ENCODE data around the gene COA7. TPM values are rescaled to one million over a fixed set of nuclear protein-coding genes. Genes with fewer than 3 reads are reported as not detected.

COA7 gene
- total RNA-seq, 2 experiments from 2014 or later: 16.1 to 26.3 TPM

- no peak overlapping the region for H3K4me3 Mint-ChIP-seq
- H3K36me3 Mint-ChIP-seq: no peaks in the 10 kb centered on the region
- peaks cover 15% of the 10 kb centered on the region for H3K4me1 Mint-ChIP-seq
- CTCF ChIA-PET: interaction anchor here (0.9 to 1.5 kb wide), 4 partner anchors 19 to 106 kb away, joined by 3 to 4 read pairs (median 4); no protein-coding TSS in a partner anchor
- DNase-seq (no peak), ATAC-seq (no peak)
- no peaks in the 10 kb centered on the region for H3K27me3 Mint-ChIP-seq
- H3K9me3 Mint-ChIP-seq (ENCODE audit: low read depth): no peaks in the 10 kb centered on the region
- peak overlapping the region; percentile 82 for H3K27ac Mint-ChIP-seq
These were observed 38.1 kb downstream of the COA7 start for GRCh38 chr1:52659851-52660596.

DNA sequence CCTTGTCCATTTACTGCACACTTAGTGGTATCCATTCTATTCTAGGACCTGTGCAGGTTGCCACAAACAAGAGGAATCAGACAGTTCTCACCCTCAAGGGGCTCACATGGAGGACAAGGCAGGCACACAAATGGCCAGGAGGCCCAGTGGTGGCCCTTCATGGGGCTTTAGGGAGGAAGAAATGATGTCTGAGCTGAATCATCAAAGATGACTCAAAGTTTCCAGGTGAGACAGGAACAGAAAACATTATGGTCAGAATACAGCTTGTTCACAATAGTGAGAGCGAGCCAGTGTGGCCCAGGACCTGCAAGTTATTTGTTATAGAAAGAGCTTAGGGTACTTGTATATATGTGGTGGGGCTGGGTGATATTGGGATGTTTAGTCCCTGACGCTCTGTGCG lies 38.8 kb downstream of the COA7 start:
- peak; percentile 57 for DNase-seq
- no peaks in the 10 kb centered on the region for H3K9me3 Mint-ChIP-seq (ENCODE audit: low read depth)
- peak overlapping the region; percentile 82 for H3K27ac Mint-ChIP-seq
- H3K4me1 Mint-ChIP-seq: peaks cover 15% of the 10 kb centered on the region
- no peaks in the 10 kb centered on the region for H3K27me3 Mint-ChIP-seq
- H3K36me3 Mint-ChIP-seq: no peaks in the 10 kb centered on the region
- ATAC-seq: peak; percentile 73
- H3K4me3 Mint-ChIP-seq: no peak overlapping the region
- CTCF ChIA-PET: interaction anchor here (0.6 to 1.5 kb wide), 7 partner anchors 9 to 117 kb away, joined by 3 to 4 read pairs (median 3); no protein-coding TSS in a partner anchor

DNA sequence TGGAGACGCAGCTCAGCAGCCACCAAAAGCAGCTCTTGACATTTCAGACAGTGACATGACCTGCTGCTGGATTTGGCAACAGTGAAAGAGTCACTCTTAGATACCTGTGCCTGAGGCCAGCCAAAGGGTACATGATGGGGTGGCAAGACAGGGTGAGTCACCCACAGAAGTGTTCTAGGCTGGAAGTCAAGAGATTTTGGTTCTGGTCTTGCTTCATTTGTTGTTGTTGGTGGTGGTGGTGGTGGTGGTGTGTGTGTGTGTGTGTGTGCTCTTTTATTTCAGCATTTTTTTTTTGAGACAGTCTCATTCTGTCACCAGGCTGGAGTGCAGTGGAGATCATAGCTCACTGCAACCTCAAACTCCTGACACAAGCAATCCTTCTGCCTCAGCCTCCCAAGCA lies 39.4 kb downstream of the COA7 start:
- ATAC-seq (peak; percentile 45), DNase-seq (no peak)
- Mint-ChIP-seq H3K4me1 (peaks cover 15% of the 10 kb centered on the region), H3K27me3 (no peaks in the 10 kb centered on the region), H3K4me3 (no peak overlapping the region), H3K27ac (peak overlapping the region; percentile 82), H3K36me3 (no peaks in the 10 kb centered on the region), H3K9me3 (ENCODE audit: low read depth) (no peaks in the 10 kb centered on the region)
- CTCF ChIA-PET: interaction anchor here (0.6 to 1.5 kb wide), 7 partner anchors 9 to 117 kb away, joined by 3 to 4 read pairs (median 3); no protein-coding TSS in a partner anchor

DNA sequence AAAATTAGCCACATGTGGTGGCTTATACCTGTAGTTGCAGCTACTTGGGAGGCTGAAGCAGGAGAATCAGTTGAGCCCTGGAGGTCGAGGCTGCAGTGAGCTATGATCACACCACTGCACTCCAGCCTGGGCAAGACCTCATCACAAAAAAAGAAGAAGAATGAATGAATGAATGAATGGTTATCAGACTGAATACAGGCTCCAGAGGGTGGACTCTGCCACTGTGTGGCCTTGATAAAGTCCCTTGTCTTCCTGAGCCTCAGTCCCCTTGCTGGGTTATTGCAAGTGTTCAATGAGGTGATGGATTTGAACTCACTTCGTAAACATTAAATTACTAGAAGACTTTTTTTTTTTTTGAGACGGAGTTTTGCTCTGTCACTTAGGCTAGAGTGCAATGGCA lies 40.4 kb downstream of the COA7 start:
- CTCF ChIA-PET: no interaction called here
- ATAC-seq (no peak), DNase-seq (no peak)
- Mint-ChIP-seq H3K4me1 (peaks cover 15% of the 10 kb centered on the region), H3K9me3 (ENCODE audit: low read depth) (no peaks in the 10 kb centered on the region), H3K27me3 (no peaks in the 10 kb centered on the region), H3K36me3 (peaks cover 4% of the 10 kb centered on the region), H3K4me3 (no peak overlapping the region), H3K27ac (no peak overlapping the region)

DNA sequence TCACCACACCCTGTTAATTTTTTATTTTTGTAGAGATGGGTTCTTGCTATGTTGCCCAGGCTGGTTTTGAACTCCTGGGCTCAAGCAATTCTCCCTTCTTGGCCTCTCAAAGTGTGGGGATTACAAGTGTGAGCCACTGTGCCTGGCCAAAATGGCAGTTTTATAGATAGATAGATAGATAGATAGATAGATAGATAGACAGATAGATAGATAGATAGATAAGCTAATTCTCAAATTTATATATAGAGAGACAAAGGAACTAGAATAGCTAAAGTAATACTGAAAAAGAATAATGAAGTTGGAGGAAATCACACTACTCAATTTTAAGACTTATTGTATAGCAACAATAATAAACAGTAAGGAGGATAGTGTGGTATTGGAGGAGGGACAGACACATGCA lies 44.1 kb downstream of the COA7 start:
- CTCF ChIA-PET: interaction anchor here (1.3 kb wide), 1 partner anchor 16 kb away, joined by 3 read pairs; no protein-coding TSS in a partner anchor
- Mint-ChIP-seq H3K9me3 (ENCODE audit: low read depth) (no peaks in the 10 kb centered on the region), H3K4me1 (peaks cover 6% of the 10 kb centered on the region), H3K4me3 (no peak overlapping the region), H3K36me3 (peaks cover 4% of the 10 kb centered on the region), H3K27ac (no peak overlapping the region), H3K27me3 (no peaks in the 10 kb centered on the region)
- ATAC-seq: no peak
- no peak for DNase-seq

- Mint-ChIP-seq H3K9me3 (ENCODE audit: low read depth) (no peaks in the 10 kb centered on the region), H3K27me3 (no peaks in the 10 kb centered on the region), H3K4me3 (no peak overlapping the region), H3K27ac (no peak overlapping the region), H3K36me3 (peaks cover 4% of the 10 kb centered on the region), H3K4me1 (no peaks in the 10 kb centered on the region)
- CTCF ChIA-PET: interaction anchor here (0.6 to 1.3 kb wide), 2 partner anchors 15 to 178 kb away, joined by 3 read pairs; no protein-coding TSS in a partner anchor
- DNase-seq (no peak), ATAC-seq (no peak)
These were observed 44.8 kb downstream of the COA7 start for GRCh38 chr1:52653207-52653849.

GRCh38 chr1:52651904-52652303 lies 46.2 kb downstream of the COA7 start:
- no peak overlapping the region for H3K27ac Mint-ChIP-seq
- H3K4me1 Mint-ChIP-seq: no peaks in the 10 kb centered on the region

GRCh38 chr1:52645261-52645660 lies 52.9 kb downstream of the COA7 start:
- H3K27me3 Mint-ChIP-seq: no peaks in the 10 kb centered on the region
- peaks cover 6% of the 10 kb centered on the region for H3K4me1 Mint-ChIP-seq
- CTCF ChIA-PET: interaction anchor here (1.1 kb wide), 1 partner anchor 9 kb away, joined by 6 read pairs; no protein-coding TSS in a partner anchor
- DNase-seq (no peak), ATAC-seq (no peak)
- peaks cover 6% of the 10 kb centered on the region for H3K36me3 Mint-ChIP-seq
- no peaks in the 10 kb centered on the region for H3K9me3 Mint-ChIP-seq (ENCODE audit: low read depth)
- no peak overlapping the region for H3K4me3 Mint-ChIP-seq
- H3K27ac Mint-ChIP-seq: no peak overlapping the region

More at GRCh38 chr1:52651904-52652303, 46.2 kb downstream of the COA7 start:
- H3K9me3 Mint-ChIP-seq (ENCODE audit: low read depth): no peaks in the 10 kb centered on the region
- CTCF ChIA-PET: no interaction called here
- peaks cover 4% of the 10 kb centered on the region for H3K36me3 Mint-ChIP-seq
- ATAC-seq: no peak
- H3K4me3 Mint-ChIP-seq: no peak overlapping the region
- H3K27me3 Mint-ChIP-seq: no peaks in the 10 kb centered on the region
- no peak for DNase-seq

DNA sequence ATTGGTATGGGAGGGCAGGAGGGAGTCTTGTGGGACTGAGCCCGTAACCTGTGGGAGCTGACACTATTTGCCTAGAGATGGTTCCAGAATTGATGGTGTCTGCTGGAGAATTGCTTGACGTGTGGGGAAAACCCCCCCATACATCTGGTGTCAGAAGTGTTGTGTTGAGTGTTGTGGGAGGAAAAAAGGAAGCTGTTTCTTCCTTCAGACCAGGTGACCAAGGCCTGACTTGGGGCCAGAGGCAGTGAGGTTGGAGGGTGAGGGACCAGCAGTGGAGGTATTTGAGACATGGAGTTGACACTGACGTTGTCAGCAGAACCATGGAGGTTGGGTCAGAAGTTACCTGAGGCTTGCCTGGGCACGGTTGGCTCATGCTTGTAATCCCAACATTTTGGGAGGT lies 56.8 kb downstream of the COA7 start:
- H3K27me3 Mint-ChIP-seq: no peaks in the 10 kb centered on the region
- CTCF ChIA-PET: interaction anchor here (0.9 kb wide), 1 partner anchor 18 kb away, joined by 3 read pairs; no protein-coding TSS in a partner anchor
- ATAC-seq (no peak), DNase-seq (no peak)
- peaks cover 12% of the 10 kb centered on the region for H3K36me3 Mint-ChIP-seq
- no peak overlapping the region for H3K4me3 Mint-ChIP-seq
- H3K4me1 Mint-ChIP-seq: peaks cover 34% of the 10 kb centered on the region
- peak overlapping the region; percentile 8 for H3K27ac Mint-ChIP-seq
- H3K9me3 Mint-ChIP-seq (ENCODE audit: low read depth): no peaks in the 10 kb centered on the region

- H3K4me3 Mint-ChIP-seq: no peak overlapping the region
- H3K27ac Mint-ChIP-seq: no peak overlapping the region
- DNase-seq (no peak), ATAC-seq (no peak)
- H3K36me3 Mint-ChIP-seq: peaks cover 12% of the 10 kb centered on the region
- CTCF ChIA-PET: no interaction called here
- no peaks in the 10 kb centered on the region for H3K9me3 Mint-ChIP-seq (ENCODE audit: low read depth)
- H3K4me1 Mint-ChIP-seq: peaks cover 37% of the 10 kb centered on the region
- H3K27me3 Mint-ChIP-seq: no peaks in the 10 kb centered on the region
These were observed 57.5 kb downstream of the COA7 start for GRCh38 chr1:52640697-52641096.

- CTCF ChIA-PET: interaction anchor here (0.7 to 1.6 kb wide), 5 partner anchors 11 to 86 kb away, joined by 3 to 4 read pairs (median 3); no protein-coding TSS in a partner anchor
- DNase-seq (no peak), ATAC-seq (no peak)
- H3K27me3 Mint-ChIP-seq: no peaks in the 10 kb centered on the region
- H3K9me3 Mint-ChIP-seq (ENCODE audit: low read depth): no peaks in the 10 kb centered on the region
- H3K27ac Mint-ChIP-seq: peak overlapping the region; percentile 96
- no peak overlapping the region for H3K4me3 Mint-ChIP-seq
- H3K4me1 Mint-ChIP-seq: peaks cover 60% of the 10 kb centered on the region
- peaks cover 9% of the 10 kb centered on the region for H3K36me3 Mint-ChIP-seq
These were observed 60.2 kb downstream of the COA7 start for GRCh38 chr1:52637946-52638345.

GRCh38 chr1:52636721-52637695 lies 61.1 kb downstream of the COA7 start:
- ATAC-seq (peak; percentile 67), DNase-seq (peak; percentile 88)
- peaks cover 9% of the 10 kb centered on the region for H3K36me3 Mint-ChIP-seq
- H3K27ac Mint-ChIP-seq: peak overlapping the region; percentile 96
- H3K4me3 Mint-ChIP-seq: peak overlapping the region; percentile 65
- peaks cover 3% of the 10 kb centered on the region for H3K27me3 Mint-ChIP-seq
- no peaks in the 10 kb centered on the region for H3K9me3 Mint-ChIP-seq (ENCODE audit: low read depth)
- CTCF ChIA-PET: interaction anchor here (0.7 to 1.6 kb wide), 4 partner anchors 10 to 30 kb away, joined by 3 to 4 read pairs (median 3); no protein-coding TSS in a partner anchor
- H3K4me1 Mint-ChIP-seq: peaks cover 63% of the 10 kb centered on the region
